Stimulated activated CD4-positive, alpha-beta T cell treated with anti-CD3 and anti-CD28 coated beads, Interleukin-1b, Interleukin-23, amount 100 ng/mL, for 48 hours (primary cell): ENCODE data around the gene RCN2.

Experiments
- DNase-seq: peaks from one replicate; pipeline ENCODE4 v3.0.0-alpha.2; 2020

The RCN2 gene

DNA sequence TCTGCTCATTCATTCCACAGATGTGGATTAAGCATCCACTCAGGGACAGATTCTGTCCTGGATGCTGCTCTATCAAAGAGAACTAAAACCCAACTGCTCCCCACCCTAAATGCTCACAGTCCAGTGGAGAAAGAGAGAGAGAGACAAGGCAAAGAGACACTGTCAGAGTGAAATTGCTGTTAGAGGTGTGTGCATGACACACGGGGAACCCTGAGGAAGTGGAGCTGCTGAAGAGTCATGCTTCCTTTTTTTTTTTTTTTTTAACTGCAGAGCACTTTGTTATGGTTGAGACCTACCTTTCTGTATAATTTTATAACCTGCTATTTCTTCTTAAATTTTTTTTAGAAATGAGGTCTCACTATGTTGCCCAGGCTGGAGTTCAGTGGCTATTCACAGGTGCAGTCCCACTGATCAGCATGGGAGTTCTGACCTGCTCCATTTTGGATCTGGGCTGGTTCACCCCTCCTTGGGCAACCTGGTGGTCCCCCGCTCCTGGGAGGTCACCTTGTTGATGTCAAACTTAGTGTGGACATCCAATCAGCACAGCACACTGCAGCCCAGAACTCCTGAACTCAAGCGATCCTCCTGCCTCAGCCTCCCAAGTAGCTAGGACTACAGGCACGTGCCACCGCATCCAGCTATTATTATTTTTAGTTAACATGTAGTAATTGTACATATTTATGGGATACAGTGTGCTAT is 45.2 kb downstream of the RCN2 start:
- DNase-seq = peak; percentile 47

DNA sequence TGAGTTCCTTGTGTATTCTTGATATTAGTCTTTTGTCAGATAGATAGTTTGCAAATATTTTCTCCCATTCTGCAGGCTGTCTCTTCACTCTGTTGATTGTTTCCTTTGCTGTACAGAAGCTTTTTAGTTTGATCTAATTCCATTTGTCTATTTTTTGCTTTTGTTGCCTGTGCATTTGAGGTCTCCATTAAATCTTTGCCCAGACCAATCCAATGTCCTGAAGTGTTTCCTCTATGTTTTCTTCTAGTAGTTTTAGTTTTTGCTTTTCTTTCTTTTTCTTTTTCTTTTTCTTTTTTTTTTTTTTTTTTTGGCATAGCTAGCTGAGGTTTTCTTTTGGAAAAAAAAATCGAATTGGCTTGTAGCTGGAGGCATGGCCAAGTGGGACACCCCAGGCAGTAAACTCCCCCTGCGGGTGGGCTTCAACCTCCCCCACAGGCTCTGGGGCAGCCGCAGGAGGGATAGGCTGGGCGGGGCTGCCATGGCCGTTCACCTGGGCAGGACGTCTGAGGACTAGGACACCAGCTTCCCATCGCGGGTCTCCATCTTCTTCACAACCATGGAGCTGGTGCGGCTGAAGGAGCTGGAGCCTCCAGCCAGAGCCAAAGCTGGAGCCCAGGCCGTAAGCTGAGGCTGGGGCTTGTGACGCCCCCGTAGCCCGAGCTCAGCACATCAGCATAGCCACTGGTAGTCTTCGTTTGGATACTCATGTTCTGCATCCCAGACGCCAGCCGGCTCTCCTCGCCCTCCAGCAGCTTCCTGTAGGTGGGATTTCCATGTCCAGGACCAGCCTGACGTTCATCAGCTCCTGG is 47.2 kb downstream of the RCN2 start:
- DNase-seq = no peak

DNA sequence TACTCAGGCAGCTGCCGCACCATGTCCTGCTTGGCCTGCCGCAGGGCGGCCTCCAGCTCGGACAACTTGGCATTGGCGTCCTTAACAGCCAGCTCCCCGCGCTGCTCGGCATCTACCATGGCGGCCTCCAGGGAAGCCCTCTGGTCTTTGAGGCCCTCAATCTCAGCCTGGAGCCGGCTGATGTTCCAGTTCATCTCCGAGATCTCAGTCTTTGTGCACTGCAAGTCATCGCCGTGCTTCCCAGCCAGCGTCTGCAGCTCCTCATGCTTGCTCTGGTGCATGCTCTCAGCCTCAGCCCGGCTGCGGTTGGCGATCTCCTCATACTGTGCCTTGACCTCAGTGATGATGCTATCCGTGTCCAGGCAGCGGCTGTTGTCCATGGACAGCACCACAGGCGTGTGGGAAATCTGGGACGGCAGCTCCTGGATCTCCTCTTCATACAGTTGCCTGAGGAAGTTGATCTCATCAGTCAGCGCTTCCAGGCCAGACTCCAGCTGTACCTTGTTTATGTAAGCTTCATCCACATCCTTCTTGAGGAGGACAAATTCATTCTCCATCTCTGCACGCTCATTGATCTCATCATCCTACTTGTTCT is 47.9 kb downstream of the RCN2 start:
- no peak for DNase-seq

DNA sequence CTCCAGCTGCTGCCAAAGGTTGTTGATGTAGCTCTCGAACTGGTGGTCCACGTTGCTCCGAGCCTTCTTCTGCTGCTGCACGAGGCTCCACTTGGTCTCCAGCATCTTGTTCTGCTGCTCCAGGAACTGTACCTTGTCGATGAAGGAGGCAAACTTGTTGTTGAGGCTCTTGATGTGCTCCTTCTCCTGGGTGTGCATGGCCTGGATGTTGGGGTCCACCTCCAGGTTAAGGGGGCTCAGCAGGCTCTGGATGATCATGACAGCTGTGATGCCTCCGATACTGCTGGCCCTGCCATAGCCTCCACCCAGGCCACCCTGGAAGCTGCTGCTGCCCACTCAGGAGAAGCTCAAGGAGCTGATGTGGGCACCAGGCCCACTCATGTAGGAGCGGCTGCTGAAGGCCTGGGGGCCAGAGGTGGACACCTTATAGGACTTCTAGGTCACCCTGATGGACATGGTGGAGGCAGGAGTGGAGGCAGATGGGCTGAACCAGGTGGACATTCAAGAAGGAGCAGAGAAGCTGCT is 48.5 kb downstream of the RCN2 start:
- DNase-seq = no peak

DNA sequence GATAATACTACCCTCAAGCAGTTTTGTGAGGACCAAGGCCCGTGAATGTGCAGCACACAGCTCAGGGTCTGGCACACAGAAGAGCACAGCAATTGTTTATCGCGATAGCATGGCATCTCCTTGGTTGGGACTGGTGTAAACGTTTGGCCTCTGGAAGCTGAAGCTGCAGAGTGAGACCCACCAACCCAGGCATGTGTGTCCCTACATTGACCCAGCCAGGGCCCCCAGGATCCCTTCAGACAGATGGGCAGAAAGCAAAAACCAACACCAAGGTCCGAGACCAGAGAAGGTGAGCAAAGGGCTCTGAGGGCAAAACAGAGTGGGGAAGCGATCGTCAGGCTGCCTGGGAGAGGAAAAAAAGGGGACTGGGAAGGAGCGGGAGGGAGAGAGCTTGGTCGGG is 50.8 kb downstream of the RCN2 start:
- DNase-seq = no peak

DNA sequence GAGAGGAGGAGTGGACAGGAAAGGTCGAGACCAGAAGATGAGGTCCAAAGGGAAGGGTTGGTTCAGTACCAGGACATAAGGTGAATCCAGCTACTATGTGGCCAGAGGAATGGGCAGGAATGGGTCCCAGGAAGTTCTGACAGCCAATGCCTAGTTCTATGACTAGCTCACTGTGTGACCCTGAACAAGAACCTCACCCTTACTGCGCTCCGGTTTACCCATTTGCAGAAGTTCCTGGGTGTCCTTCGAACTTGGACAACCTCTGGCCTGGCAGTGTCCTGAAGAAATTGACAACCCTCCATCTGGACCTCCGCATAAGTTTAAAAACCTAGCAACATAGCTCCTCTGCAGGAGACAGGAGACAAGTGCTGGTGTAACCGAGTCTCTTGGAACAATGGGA is 51.2 kb downstream of the RCN2 start:
- DNase-seq = no peak

DNA sequence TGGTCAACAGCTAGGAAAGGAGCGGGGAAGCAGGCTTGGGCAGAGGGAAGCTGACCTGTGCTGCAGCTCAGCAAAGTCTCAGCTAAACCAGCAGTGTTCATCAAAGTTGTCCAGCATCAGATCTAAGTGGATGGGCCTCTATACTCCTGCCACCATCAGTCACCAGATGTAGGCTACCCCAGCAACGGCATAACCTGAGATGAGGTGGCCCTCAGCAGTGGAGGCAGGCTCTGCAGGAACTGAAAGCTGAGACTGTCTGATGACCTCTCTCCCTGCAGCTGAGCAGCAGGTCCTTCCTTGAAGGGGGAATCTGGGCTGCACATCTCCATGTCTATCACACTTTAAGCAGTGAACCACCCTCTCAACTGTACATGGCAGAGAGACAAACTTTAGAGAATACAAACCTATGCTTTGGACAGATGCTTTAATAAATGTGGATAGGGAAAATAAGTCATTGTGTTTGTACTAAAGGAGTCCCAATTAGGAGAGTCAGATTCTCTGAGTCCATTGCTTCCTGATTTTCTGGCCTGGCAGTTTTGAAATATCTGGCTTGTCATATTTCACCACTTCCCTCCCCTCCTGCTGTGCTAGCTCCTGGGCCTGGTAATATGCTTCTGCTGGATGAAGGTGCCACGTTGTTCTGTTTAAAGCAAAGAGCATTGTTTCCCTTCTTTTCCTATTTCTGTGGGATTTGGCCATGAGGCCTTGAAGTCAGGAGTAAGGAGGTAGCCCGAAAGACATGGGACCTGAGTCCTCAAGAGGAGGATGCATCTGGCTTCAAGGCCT is 52.2 kb downstream of the RCN2 start:
- no peak for DNase-seq

DNA sequence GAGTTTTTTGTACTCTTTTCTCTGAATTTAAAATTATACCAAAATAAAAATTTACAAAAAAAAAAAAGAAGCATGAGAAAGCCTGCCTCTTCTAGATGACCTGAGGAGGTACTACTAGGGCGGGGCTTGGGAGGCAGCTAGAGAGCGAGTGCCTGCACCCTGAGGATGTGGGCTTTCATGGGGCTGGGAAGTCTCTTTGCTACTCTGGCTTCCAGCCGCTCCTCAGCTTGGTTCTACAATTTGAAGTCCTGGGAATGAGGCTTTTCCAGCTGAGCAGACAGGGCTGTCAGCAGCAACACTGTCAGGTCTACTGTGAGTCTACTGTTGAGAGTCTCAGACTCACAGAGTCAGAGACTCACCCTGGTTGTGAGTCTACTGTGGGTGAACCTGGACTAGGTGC is 55.2 kb downstream of the RCN2 start:
- no peak for DNase-seq

DNA sequence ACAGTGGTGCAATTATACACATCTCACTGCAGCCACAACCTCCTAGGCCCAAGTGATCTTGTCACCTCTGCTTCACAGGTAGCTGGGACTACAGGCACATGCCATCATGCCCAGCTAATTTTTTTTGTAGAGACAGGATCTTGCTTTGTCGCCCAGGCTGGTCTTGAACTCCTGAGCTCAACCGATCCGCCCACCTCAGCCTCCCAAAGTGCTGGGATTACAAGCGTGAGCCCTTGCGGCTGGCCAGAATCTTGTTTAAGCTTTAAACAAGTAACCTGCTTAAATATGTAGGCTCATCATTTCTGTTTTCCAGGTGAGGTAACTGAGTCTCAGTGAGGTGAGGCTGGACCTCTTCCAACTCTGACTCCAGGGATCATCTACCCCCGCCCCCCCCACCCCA is 55.7 kb downstream of the RCN2 start:
- DNase-seq = no peak

DNA sequence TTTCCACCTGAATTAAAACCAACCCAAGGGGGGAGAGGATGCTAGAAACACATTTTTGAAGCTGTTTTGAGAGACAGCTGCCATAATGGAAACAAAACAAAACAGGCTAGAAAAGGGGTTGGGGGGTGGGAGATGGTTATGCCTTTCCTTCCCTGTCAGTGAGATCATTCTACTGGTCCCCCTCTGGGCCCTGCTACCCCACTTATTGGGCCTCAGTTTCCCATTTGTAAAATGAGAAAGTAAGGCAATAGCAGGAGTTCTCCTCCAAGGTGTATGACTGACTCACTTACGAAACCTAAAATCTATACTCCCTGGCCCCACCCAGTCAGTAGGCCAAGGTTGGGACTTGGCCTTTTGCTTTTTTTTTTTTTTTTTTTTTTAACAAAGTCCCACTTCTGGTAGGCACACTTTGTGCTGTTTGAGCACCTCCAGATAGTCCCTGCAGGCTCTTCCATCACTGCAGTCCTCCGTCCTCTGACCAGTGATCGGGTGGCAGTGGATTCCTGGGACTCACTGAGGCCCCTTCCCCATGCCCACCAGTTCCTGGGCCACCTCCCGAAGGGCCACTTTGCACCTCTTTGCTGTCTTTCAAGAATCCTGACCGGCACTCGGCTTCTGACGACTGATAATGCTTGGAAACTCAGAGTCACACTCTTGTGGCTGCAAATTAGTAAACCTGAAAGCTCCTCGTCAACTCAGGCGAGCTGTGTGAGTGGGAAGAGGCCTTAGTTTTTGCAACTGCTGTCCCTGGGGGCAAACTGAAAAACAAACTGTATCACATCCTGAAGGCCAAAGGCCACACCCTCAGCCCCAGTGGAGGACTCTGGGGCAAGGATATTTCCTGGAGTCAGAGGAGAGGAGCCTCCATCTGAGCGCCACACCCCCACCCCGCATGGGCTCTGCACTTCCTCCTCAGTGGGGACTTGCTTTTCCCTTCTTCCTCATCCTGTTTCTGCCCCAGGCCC is 56.6 kb downstream of the RCN2 start:
- peak; percentile 89 for DNase-seq

DNA sequence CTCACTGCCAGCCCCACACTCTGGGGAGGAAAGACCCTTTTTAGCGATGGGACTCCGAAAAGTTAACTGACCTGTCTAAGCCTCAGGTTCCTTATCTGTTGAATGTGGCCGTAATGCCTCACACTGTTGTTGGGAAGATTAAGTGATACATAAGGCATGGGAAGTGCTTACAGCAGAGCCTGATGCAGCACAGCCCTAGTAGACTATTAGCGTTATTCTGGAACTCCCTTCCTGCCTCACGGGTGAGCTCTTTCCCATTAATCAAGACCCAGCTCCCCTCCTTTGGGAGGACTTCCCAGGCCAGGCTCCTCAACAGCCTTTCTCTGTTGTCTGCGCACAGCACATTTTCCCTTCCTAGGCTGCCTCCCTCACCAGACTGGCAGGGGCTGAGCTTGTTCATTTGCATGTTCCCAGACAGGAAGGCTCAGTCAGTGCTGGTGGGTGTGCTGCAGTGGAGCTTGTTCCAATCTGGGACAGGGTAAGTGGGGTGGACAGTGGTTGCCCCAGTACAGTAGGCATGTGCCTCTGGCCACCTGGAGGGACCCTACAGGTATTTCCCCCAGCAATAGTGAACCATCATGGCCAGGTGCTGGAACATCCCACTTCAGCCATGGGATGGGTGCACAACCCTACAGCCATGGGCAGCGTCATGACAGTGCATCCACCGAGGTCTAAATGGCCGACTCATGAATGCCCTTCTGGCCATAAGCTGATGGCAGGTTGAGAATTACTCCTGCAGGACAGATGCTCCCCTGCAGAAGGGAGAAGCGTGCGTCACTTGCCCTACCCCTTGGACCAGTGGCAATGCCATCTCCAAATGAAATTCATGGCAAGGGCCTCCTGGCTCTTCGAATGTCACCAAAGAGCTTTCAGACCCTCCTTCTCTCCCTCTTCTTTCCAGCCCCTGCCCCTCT is 57.6 kb downstream of the RCN2 start:
- DNase-seq = no peak

DNA sequence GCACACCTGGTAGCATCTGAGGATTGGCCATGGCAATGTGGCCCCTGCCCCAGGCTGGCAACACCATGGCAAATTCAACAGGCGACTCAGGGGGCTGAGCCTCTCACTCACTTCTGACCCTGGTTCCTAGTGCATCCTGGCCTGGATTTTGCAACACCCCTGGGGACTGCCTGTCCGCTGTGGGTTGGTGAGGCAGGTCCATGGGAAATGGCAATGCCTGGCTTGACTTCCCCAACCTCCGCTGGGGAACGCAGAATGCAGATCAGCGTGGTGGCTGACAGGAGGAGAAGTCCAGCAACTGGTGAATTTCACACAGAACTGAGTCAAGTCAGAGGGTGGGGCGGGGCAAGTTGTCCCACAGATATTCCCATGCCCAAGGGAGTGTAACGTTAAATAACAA is 59.5 kb downstream of the RCN2 start:
- no peak for DNase-seq

DNA sequence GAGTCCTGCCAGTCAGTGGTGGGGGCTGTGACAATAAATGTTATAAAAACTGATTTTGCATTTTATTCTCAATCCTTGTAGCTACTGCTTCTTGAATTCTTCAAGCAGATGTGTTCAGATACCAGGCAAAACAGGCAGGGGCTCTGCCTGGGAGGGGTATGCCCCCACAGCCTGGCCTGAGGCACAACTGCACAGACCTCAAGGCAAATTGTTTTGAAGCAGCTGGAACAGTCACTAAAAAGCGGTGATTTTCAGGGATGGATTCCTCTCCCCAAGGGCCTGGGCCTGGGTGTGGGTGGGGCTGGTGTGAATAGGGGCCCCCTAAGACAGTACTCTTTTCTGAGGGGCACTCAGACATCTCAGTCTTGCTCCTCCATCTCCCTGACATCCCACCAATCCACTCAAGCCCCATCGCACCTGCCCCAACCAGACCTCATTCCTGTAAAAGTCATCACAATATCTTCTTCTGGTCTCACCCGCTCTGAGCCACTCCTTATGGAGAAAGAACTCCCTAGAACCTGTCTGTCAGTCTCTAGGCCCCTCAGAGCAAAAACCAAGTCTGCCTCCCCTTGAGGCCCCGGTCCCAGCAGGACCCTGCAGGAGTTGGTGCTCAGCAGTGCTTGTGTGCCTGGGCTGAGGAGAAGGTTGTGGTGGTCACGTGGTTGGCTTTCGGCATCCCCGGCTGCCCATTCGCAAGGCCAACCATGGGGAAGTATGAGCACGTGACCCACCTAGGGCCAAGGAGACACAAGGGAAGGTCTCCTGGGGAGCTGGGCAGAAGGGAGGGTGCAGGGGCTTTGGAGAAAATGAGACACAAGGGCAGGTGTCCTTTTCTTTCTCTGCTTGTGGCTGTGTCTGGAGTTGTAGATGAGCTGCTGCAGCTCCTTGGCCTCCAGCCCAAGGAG is 60.4 kb downstream of the RCN2 start:
- no peak for DNase-seq

DNA sequence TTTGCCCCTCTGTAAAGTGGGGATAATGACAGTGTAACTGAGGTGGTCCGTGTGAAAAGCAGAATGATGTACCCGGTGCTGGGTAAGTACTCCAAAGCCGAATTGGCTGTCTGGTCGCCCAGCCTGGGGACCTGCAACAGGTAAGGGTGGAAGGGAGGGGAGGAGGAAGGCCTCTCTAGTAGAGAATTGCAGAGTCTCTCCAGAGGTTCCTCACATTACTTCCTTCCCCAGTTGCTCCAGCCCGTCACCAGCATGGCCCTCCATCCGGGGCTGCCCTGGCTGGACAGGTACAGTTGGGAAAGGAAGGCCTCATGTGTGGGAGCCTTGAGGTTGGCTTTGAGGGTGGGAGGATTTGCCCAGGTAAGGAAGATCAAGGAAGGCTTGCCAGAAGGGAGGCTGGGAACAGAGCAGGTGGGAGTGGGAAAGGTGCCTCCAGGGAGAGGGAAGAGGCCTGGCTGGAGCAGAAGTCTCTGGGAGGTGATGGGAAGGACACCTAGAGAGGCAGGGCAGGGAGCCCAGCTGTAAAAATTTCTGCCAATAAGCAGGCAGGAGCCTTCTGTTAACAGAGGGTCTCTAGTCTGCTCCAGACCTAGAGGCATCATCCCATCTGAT is 61.7 kb downstream of the RCN2 start:
- no peak for DNase-seq

DNA sequence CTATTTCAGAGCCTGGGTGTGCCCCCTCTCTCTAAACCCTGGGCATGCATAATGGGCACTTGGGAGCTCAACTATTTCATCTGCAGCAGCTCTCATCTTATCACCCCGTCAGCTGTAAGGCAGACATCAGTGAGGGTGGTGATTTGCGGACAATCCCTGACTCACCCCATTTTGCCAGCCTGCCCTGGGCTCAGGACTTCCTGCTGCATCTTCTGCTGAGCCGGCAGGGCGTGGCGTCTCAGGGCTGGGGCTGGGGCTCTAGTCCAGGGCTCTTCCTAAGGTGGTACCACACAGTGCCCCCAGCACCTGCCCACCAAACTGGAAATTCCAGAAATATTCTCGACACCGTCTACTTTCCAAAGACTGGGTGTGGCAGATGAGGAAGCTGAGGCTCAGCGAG is 62.5 kb downstream of the RCN2 start:
- DNase-seq = peak; percentile 75

DNA sequence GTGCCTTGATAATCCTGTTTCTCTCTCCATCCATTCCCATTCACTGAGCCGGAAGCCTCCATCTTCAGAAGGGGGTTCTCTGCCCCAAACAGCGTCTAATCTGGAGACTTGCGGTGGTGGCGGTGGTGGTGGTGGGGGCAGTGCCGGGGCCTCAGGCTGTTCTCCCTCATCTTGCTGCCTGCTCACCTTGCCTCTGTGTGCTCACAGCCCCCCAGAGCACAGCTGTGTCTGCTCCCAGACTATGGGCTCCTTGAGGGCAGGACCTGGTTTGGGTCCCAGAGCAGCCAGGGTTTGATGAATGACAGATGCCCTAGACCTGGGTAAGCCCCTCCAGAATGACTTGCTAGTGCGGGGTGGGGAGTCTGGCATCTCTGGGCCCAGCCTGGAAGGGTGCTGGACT is 62.9 kb downstream of the RCN2 start:
- DNase-seq = no peak

DNA sequence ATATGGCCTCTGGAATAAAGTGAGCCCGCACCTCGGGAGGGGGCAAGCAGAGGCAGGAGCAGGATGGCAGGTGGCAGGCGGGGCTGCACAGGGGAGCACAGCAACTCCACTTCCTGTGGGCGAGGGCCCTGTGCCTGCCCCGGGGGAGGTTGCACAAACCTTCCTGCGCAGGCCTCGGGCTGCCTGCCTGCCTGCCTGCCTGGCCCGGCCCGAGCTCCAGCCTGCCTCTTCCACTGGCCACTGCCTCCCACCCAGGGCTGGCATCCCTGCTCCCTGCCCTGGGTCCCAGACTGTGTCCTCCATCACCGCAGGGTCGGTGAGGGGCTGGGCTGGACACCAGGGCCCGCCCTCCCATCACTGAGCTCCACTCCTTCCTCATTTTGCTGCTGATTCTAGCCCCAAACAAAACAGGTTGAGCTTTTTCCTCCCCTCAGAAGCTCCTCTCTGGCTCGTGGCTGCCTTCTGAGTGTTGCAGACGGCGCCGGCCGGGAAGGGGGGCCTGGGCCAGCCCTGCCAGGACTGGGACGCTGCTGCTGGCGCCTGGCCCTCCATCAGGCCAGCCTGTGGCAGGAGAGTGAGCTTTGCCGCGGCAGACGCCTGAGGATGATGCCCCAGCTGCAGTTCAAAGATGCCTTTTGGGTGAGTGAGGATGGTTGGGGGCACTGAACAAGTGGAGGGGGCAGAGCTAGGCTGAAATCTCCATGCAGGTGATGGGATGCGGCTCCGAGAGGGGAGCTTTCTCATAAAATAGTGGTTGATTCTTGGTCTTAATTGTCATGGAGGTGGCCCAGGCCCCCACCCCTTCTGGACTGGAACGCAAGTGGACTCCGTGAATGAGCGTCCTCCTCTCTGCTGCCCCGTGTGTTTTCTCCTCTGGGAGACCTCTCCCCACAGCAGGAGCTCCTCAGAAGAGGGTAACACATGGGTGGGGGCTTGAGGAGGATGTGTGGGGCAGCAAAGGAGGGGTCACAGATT is 63.7 kb downstream of the RCN2 start, which contains the start of gene PSTPIP1:
Gene PSTPIP1 (plus strand): TSS at position 156 of the 975 bp plus-strand sequence. CDS start 448 bp downstream, at position 604.
- peak; percentile 73 for DNase-seq

DNA sequence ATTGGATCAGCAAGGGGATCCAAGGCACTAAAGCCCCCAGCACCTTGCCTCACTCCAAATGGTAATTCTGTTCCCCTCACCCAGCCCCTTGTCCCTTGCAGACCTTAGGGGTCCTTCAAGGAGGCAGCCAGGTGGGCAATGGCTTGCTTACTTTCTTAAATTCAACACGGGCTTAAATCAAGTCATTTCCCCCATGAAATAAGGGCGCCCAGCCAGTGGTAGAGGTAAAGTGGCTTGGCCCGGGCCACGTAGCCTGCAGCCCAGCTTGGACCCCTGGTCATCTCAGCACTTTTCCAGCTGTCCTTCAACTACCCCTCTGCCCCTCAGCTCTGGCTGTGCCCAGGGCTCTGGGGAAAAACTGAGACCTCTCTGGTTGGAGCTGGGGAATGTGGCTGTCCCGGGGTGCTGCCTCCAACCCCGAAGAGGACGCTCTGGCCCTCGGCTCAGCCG is 64.6 kb downstream of the RCN2 start:
- no peak for DNase-seq
